HS-5 (cell line): Measurements from ENCODE around the gene CNN2.

Source experiments
- DNase-seq: peaks from one replicate; pipeline ENCODE4 v3.0.0-alpha.2; 2012; ENCODE audit warnings: low read depth

The CNN2 gene

DNA sequence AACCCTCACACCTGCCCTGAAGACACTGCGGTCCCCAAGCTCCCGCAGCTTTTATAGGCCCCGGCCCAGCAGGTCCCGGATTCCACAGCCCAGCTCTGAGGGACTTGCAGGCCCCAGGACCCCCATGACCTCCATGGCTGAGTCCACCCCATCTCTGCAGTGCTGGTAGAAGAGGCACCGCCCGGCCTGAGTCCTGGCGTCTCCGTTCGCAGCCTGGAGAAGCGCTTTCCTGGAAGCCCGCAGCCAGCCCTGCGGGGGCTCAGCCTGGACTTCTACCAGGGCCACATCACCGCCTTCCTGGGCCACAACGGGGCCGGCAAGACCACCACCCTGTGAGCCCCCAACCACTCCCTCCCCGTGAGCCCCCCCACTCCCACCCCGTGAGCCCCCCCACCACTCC is 22.7 kb downstream of the CNN2 start:
- no peak for DNase-seq

DNA sequence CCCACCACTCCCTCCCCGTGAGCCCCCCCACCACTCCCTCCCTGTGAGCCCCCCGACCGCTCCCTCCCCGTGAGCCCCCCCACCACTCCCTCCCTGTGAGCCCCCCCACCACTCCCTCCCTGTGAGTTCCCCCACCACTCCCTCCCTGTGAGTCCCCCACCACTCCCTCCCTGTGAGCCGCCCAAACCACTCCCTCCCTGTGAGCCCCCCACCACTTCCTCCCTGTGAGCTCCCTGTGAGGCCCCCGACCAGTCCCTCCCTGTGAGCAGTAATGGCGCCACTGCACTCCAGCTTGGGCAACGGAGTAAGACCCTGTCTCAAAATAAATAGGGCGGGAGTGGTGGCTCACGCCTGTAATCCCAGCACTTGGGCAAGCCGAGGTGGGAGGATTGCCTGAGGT is 23.4 kb downstream of the CNN2 start:
- no peak for DNase-seq

DNA sequence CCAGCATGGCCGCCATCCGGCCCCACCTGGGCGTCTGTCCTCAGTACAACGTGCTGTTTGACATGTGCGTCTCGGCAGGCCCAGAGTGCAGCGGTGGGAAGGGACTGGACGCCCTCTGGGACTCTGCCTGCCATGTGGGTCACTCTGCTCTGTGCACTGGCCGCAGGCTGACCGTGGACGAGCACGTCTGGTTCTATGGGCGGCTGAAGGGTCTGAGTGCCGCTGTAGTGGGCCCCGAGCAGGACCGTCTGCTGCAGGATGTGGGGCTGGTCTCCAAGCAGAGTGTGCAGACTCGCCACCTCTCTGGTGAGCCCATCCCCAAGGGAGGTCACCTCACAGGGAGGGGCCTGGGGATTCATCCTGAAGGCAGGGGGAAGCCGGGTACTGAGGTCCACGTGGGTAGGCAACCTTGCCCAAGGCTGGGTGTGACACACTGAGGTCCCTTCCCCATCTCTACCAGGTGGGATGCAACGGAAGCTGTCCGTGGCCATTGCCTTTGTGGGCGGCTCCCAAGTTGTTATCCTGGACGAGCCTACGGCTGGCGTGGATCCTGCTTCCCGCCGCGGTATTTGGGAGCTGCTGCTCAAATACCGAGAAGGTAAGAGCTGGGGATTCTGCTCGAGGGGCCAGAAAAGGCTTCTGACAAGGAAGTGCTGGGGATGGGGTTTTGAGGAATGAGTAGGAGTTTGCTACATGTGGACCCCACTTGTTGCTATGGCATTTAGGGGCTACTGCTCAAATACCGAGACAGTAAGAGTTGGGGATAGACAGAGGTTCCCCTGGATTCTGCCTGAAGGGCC is 24.8 kb downstream of the CNN2 start:
- no peak for DNase-seq

DNA sequence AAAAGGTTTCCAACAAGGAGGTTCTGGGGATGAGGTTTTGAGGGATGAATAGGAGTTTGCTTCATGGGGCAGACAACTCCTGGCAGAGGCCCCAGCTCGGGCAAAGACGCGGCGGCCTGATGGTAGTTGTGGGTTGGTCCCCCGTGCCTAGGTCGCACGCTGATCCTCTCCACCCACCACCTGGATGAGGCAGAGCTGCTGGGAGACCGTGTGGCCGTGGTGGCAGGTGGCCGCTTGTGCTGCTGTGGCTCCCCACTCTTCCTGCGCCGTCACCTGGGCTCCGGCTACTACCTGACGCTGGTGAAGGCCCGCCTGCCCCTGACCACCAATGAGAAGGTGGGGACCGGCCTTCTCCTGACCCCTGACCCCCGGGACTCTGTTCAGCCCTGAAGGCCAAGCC is 25.4 kb downstream of the CNN2 start:
- DNase-seq: no peak

DNA sequence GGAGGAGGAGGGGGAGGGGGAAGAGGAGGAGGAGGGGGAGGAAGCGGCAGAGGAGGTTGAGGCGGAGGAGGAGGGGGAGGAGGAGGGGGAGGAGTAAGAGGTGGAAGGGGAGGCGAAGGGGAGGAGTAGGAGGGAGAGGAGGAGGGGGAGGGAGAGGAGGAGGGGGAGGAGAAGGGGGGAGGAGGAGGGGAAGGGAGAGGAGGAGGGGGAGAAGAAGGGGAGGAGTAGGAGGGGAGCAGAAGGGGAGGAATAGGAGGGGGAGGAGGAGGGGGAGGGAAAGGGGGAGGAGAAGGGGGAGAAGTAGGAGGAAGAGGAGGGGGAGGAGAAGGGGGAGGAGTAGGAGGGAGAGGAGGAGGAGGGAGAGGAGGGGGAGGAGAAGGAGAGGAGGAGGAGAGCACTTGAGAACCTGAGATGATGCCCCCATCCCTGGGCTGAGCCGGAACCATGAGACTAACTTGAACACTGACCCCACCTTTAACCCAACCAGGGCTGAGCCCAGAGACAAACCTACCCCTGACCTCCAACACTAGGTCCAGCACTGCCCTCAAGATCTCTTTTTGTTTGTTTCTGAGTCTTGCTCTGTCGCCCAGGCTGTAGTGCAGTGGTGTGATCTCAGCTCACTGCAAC is 26.1 kb downstream of the CNN2 start:
- DNase-seq: no peak

DNA sequence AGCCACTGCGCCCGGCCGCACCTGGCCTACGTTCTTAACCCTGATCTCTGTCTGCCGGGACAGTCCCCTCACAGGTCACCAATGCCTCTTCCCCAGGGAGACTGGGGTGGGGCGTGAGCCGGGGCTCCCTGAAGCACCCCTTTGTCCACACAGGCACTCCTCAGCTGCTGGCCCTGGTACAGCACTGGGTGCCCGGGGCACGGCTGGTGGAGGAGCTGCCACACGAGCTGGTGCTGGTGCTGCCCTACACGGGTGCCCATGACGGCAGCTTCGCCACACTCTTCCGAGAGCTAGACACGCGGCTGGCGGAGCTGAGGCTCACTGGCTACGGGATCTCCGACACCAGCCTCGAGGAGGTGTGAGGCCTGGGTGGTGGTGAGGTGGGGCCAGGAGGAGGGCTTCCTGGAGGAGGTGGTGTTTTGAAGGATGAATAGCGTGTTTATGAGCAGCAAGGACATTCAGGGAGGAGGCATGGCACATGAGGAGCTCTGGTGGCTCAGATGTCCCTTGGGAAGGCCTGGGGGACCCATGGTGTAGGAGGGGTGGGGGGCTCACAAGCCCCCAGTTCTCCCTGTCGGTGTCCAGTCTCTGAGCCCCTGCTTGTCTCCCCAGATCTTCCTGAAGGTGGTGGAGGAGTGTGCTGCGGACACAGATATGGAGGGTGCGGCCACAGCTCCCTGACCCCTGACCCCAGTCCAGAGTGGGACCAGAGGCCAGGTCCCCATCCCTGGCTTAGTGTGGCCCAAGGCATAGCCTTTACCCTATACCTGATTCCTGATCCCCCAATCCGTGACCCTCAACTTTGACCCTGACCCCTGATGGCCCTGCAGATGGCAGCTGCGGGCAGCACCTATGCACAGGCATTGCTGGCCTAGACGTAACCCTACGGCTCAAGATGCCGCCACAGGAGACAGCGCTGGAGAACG is 27.0 kb downstream of the CNN2 start:
- no peak for DNase-seq

DNA sequence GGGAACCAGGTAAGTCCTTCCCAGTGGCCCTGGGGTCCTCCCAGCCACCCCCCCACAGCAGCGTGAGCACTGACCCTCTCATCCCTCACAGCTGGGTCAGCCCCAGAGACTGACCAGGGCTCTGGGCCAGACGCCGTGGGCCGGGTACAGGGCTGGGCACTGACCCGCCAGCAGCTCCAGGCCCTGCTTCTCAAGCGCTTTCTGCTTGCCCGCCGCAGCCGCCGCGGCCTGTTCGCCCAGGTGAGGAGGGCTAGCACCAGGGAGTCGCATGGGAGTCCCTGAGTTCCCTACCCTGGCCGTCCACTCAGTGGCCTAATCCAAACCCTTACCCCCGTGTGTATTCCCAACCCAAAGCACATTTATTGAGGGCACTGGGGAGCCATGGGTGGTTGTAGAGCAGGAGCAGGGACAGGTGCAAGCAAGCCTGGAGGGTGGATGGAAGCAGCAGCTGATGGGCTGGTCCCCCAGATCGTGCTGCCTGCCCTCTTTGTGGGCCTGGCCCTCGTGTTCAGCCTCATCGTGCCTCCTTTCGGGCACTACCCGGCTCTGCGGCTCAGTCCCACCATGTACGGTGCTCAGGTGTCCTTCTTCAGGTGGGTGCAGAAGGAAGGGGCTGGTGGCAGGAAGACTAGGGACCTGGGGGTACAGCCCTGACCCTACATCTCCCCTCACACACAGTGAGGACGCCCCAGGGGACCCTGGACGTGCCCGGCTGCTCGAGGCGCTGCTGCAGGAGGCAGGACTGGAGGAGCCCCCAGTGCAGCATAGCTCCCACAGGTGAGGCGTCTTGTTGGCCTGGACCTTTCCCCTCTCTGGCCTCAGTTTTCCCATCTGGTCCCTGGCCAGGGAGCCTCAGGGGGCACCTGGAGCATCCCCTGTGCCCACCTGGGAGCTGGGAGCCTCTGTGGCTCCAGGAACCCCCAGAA is 28.0 kb downstream of the CNN2 start:
- DNase-seq: no peak

DNA sequence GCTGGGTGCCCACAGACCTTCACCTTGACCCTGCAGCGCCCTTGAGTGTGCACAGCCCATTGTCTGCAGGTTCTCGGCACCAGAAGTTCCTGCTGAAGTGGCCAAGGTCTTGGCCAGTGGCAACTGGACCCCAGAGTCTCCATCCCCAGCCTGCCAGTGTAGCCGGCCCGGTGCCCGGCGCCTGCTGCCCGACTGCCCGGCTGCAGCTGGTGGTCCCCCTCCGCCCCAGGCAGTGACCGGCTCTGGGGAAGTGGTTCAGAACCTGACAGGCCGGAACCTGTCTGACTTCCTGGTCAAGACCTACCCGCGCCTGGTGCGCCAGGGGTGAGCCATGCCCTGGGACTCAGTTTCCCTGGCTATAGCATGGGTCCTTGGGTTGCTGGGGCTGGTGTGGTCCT is 28.6 kb downstream of the CNN2 start:
- DNase-seq: no peak

DNA sequence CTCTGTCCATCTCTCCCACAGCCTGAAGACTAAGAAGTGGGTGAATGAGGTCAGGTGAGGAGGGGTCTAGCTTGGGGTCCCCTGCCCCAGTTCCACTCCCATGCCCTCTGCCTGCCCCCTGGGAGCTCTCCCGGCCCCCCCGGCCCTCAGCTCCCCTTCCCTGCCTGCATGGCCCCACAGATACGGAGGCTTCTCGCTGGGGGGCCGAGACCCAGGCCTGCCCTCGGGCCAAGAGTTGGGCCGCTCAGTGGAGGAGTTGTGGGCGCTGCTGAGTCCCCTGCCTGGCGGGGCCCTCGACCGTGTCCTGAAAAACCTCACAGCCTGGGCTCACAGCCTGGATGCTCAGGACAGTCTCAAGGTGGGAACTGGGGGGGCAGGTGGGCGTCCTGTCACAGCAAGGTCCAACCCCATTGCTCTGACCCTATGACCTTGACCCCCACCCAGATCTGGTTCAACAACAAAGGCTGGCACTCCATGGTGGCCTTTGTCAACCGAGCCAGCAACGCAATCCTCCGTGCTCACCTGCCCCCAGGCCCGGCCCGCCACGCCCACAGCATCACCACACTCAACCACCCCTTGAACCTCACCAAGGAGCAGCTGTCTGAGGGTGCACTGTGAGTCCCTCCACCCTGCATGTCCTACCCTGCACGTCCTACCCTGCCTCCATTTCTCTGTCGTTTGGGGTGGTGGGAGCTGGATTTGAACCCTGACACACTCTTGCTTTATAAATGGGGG is 29.6 kb downstream of the CNN2 start:
- DNase-seq: no peak

DNA sequence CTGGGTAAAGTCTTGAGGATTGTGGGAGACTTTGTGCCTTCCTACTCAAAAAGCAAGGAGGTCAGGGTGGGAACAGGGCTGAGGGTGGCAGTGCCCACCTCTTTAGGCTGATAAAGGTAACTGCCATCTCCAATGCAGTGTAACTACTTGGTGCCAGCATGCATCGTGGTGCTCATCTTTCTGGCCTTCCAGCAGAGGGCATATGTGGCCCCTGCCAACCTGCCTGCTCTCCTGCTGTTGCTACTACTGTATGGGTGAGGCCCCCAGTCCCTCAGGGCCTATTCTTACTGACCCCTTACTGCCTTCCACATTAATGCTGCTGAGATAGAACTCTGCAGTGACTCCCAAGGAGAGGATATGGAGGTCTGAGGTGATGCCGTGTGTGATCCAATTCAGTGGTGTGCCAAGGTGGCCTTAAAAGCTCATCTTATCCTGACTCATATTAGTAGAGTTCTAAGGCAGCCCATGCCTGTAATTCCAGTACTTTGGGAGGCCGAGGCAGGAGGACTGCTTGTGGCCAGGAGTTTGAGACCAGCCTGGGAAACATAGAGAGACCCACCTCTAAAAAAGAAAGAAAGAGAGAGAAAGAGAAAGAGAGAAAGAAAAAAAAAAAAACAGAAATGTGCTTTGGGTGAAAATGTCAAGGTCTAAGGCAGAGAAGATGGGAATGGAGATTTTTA is 30.9 kb downstream of the CNN2 start:
- DNase-seq: no peak

DNA sequence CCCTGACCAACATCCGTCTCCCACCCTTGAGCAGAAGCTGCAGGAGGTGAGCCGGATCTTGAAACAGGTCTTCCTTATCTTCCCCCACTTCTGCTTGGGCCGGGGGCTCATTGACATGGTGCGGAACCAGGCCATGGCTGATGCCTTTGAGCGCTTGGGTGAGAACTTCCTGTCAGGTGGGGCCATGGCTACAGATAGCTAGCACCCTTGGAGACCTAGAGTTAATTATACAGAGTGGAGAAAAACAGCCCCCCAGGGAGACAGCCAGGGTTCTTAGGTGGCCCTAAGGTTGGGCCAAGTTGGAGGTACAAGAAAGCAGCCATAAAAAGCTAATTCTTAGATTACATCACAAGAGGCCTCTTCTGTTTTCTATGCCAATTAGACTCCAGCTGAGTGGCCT is 31.7 kb downstream of the CNN2 start:
- no peak for DNase-seq

DNA sequence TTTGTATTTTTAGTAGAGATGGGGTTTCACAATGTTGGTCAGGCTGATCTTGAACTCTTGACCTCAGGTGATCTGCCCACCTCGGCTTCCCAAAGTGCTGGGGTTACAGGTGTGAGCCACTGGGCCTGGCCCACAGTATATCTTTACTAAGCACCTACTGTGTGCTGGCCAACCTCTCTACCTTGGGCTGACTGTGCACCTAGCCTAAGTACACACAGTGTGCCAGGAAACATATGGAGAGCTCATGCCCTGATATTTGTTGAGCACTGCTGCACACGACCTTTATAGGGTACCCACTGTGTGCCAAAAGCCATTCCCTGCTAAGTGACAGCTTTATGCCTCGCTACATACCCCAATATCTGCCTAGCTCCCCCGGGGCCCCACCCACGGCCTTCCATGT is 34.3 kb downstream of the CNN2 start:
- no peak for DNase-seq

DNA sequence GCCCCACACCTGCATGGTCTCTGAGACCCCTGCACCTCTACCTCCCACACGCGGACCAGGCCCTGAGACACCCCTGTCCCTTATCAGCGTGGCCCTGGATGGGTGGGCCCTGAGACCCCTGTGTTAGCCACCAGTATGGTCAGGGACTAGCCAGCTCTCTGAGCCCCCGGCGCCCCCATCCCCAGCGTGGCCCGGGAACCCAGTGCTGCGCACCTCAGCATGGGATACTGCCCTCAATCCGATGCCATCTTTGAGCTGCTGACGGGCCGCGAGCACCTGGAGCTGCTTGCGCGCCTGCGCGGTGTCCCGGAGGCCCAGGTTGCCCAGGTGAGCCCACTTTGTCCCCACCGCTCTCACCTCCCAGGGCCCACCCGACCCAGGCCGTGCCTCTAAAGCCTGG is 35.6 kb downstream of the CNN2 start:
- no peak for DNase-seq

DNA sequence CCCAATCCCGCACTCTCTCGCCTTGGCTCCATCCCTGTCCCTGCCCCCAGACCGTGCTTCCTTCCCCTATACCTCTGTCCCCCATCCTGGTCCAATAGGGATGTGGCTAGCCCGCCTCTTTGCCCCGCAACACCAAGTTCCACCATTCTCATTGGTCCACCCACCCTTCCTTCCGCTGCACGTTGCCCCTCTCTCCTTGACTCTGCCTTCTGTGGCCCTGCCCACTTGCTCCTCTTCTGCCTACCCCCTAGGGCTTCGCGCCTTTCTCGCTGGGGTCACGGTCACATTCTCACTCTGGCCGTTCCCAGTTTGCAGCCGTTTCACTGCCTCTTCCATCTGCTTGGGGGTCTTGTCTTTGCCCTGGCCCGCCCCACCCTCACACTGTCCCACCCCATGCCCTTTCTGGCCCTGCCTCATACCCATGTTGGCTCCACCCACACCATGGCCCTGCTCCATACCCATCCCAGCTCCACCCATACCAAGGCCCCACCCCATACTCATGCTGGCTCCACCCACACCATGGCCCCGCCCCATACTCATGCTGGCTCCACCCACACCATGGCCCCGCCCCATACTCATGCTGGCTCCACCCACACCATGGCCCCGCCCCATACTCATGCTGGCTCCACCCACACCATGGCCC is 36.1 kb downstream of the CNN2 start:
- no peak for DNase-seq

DNA sequence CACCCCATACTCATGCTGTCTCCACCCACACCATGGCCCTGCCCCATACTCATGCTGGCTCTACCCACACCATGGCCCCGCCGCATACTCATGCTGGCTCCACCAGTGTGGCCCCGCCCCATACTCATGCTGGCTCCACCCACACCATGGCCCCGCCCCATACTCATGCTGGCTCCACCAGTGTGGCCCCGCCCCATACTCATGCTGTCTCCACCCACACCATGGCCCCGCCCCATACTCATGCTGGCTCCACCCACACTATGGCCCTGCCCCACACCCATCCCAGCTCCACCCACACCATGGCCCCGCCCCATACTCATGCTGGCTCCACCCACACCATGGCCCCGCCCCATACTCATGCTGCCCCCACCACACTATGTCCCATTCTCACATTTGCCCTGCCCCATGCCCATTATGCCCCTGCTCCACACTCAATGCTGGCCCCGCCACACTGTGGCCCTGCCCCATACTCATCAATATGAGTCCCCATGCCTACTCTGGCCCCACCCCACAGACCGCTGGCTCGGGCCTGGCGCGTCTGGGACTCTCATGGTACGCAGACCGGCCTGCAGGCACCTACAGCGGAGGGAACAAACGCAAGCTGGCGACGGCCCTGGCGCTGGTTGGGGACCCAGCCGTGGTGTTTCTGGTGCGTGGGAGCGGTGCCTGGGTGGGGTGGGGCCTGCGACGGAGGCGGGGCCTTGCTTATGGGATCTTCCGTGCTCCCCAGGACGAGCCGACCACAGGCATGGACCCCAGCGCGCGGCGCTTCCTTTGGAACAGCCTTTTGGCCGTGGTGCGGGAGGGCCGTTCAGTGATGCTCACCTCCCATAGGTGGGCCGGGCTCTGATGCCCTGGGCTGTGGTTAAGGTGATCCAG is 36.9 kb downstream of the CNN2 start:
- no peak for DNase-seq

DNA sequence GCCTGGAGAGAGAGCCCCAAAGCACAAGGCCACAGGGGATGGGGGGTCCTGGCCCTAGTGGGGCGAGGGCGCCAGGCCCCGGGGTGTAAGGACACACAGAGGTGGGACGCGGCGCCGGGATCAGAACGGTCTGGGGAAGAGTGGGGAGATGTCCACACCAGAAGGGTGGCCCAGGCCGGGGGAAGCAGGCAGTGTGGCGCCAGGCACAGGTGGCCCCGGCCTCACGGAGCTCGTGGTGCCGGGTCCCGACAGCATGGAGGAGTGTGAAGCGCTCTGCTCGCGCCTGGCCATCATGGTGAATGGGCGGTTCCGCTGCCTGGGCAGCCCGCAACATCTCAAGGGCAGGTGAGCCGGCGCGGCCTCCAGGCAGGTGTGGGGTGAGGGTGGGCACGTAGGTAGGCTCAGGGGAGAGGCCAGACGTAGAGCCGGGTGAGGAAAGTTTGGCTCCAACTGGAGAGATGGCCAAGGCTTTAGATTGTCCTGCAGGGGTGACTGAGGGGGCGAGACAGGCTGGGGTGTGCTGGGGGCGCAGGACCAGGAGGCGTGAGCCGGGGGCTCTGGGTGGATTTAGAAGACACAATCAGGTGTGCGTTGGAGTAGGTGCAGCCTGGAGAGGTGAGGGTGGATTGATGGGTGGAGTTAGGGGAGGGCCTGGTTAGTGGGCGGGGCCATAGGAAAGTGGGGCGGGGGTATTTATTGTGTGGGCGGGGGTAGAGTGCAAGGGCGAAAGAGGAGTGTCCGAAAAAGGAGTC is 37.7 kb downstream of the CNN2 start:
- DNase-seq: no peak

DNA sequence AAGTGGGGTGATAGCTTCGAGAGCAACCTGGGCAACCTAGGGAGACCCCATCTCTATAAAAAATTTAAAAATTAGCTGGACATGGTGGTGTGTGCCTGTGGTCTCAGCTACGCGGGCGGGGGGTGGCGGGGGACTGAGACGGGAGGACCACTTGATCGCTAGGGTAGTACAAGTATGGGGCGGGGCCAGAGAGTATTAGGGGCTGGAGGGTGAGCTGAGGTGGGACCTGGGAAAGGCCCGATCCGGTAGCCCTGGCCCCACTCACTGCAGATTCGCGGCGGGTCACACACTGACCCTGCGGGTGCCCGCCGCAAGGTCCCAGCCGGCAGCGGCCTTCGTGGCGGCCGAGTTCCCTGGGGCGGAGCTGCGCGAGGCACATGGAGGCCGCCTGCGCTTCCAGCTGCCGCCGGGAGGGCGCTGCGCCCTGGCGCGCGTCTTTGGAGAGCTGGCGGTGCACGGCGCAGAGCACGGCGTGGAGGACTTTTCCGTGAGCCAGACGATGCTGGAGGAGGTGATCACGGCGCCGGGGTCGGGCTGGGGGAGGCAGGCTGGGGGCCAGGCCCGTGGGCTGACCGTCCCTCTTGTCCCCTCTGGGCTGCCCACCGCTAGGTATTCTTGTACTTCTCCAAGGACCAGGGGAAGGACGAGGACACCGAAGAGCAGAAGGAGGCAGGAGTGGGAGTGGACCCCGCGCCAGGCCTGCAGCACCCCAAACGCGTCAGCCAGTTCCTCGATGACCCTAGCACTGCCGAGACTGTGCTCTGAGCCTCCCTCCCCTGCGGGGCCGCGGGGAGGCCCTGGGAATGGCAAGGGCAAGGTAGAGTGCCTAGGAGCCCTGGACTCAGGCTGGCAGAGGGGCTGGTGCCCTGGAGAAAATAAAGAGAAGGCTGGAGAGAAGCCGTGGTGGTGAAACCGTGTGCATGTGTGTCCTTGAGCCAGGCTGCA is 38.5 kb downstream of the CNN2 start:
- no peak for DNase-seq
